Measurements from ENCODE around the gene PCDHB6.
"Not testable (repeated sequence)": the region's sequence is repeated elsewhere in the genome, so short reads cannot be mapped to it uniquely, and the experiment has no call there.

The PCDHB6 gene

GRCh38 chr5:141155540-141156374, 5.9 kb downstream of the PCDHB6 start:
- intact Hi-C loops (cut with DNase I) = no loop called here
- peak in 3 of 42 donors; percentile 7 to 53 (median 12) for DNase-seq

- intact Hi-C loops (cut with DNase I); DNase-seq: not testable (repeated sequence)
These were observed 7.5 kb downstream of the PCDHB6 start for GRCh38 chr5:141157356-141157755.

GRCh38 chr5:141157901-141158300, 8.0 kb downstream of the PCDHB6 start:
- DNase-seq; intact Hi-C loops (cut with DNase I): not testable (repeated sequence)

- DNase-seq = peak in 25 of 42 donors; percentile 17 to 83 (median 44)
- intact Hi-C loops (cut with DNase I) = no loop called here
These were observed 22.7 kb downstream of the PCDHB6 start, which contains the start of gene PCDHB7 for GRCh38 chr5:141172381-141173204. Gene PCDHB7 (plus strand): TSS chr5:141172644. CDS start chr5:141172836, 192 bp downstream.

- intact Hi-C loops (cut with DNase I); DNase-seq: not testable (repeated sequence)
These were observed 24.6 kb downstream of the PCDHB6 start for GRCh38 chr5:141174291-141175104.

GRCh38 chr5:141175933-141176332, 26.1 kb downstream of the PCDHB6 start:
- no peak for DNase-seq
- intact Hi-C loops (cut with DNase I) = no loop called here

GRCh38 chr5:141177577-141178191, 27.8 kb downstream of the PCDHB6 start, which contains the start of gene PCDHB8:
Gene PCDHB8 (plus strand): TSS chr5:141177790. CDS start chr5:141178035, 245 bp downstream.
- intact Hi-C loops (cut with DNase I) = not testable (repeated sequence)
- peak in 5 of 42 donors; percentile 14 to 40 (median 24) for DNase-seq

- DNase-seq; intact Hi-C loops (cut with DNase I): not testable (repeated sequence)
These were observed 29.5 kb downstream of the PCDHB6 start for GRCh38 chr5:141179371-141179770.

GRCh38 chr5:141179876-141180275, 30.0 kb downstream of the PCDHB6 start:
- intact Hi-C loops (cut with DNase I) = loop anchor here (10.0 kb wide), 1 partner anchor 385 kb away; no protein-coding TSS in a partner anchor
- not testable (repeated sequence) for DNase-seq

GRCh38 chr5:141180313-141180712, 30.5 kb downstream of the PCDHB6 start:
- no peak for DNase-seq

GRCh38 chr5:141182248-141182647, 32.4 kb downstream of the PCDHB6 start, which contains the start of gene PCDHB16:
Gene PCDHB16 (plus strand): TSS chr5:141182387. CDS start chr5:141182560, 173 bp downstream.
- peak in 36 of 42 donors; percentile 8 to 77 (median 58) for DNase-seq
- intact Hi-C loops (cut with DNase I) = loop anchor here (10.0 kb wide), 1 partner anchor 383 kb away; no protein-coding TSS in a partner anchor

More at GRCh38 chr5:141180313-141180712, 30.5 kb downstream of the PCDHB6 start:
- intact Hi-C loops (cut with DNase I) = loop anchor here (10.0 kb wide), 1 partner anchor 384 kb away; no protein-coding TSS in a partner anchor

GRCh38 chr5:141184117-141184855, 34.4 kb downstream of the PCDHB6 start:
- intact Hi-C loops (cut with DNase I) = loop anchor here (10.0 kb wide), 1 partner anchor 381 kb away; no protein-coding TSS in a partner anchor
- not testable (repeated sequence) for DNase-seq

- DNase-seq = peak in 23 of 42 donors; percentile 9 to 74 (median 39)
- intact Hi-C loops (cut with DNase I) = loop anchor here (10.0 kb wide), 1 partner anchor 378 kb away; no protein-coding TSS in a partner anchor
These were observed 37.1 kb downstream of the PCDHB6 start, which contains the start of gene PCDHB9 for GRCh38 chr5:141186897-141187512. Gene PCDHB9 (plus strand): TSS chr5:141187161. CDS start chr5:141187319, 158 bp downstream.

GRCh38 chr5:141188682-141189081, 38.8 kb downstream of the PCDHB6 start:
- not testable (repeated sequence) for DNase-seq
- intact Hi-C loops (cut with DNase I) = loop anchor here (10.0 kb wide), 1 partner anchor 376 kb away; no protein-coding TSS in a partner anchor

- intact Hi-C loops (cut with DNase I) = loop anchor here (10.0 kb wide), 1 partner anchor 376 kb away; no protein-coding TSS in a partner anchor
- DNase-seq = not testable (repeated sequence)
These were observed 39.3 kb downstream of the PCDHB6 start for GRCh38 chr5:141189131-141189530.

GRCh38 chr5:141192110-141192725, 42.4 kb downstream of the PCDHB6 start, which contains the start of gene PCDHB10:
Gene PCDHB10 (plus strand): TSS chr5:141192353. CDS start chr5:141192553, 200 bp downstream.
- peak in 39 of 42 donors; percentile 23 to 84 (median 56) for DNase-seq
- intact Hi-C loops (cut with DNase I) = no loop called here
